NCI-H1105 (cell line): ENCODE data around the gene TMTC4.
"Not testable (repeated sequence)": the region's sequence is repeated elsewhere in the genome, so short reads cannot be mapped to it uniquely, and the experiment has no call there.

Experiments used
- DNase-seq: peaks from one replicate; lab custom pipeline; 2025; lab: John Stamatoyannopoulos, UW

The TMTC4 gene

GRCh38 chr13:100584896-100585295 lies 89.7 kb downstream of the TMTC4 start:
- DNase-seq = no peak

- no peak for DNase-seq
Observed at GRCh38 chr13:100581504-100581903, 93.1 kb downstream of the TMTC4 start.

GRCh38 chr13:100581030-100581429 lies 93.6 kb downstream of the TMTC4 start:
- DNase-seq = no peak

GRCh38 chr13:100580045-100580444 lies 94.5 kb downstream of the TMTC4 start:
- no peak for DNase-seq

- DNase-seq = not testable (repeated sequence)
Observed at GRCh38 chr13:100577239-100577638, 97.4 kb downstream of the TMTC4 start.

- peak; percentile 30 for DNase-seq
Observed at GRCh38 chr13:100573121-100573520, 101.5 kb downstream of the TMTC4 start.

GRCh38 chr13:100566543-100566942 lies 108.1 kb downstream of the TMTC4 start:
- no peak for DNase-seq

GRCh38 chr13:100565286-100565685 lies 109.3 kb downstream of the TMTC4 start:
- no peak for DNase-seq

- DNase-seq = no peak
Observed at GRCh38 chr13:100564444-100565223, 110.0 kb downstream of the TMTC4 start.

- DNase-seq = no peak
Observed at GRCh38 chr13:100563779-100564178, 110.8 kb downstream of the TMTC4 start.

GRCh38 chr13:100561599-100562204 lies 112.9 kb downstream of the TMTC4 start:
- DNase-seq = no peak

- no peak for DNase-seq
Observed at GRCh38 chr13:100561158-100561499, 113.5 kb downstream of the TMTC4 start.

- no peak for DNase-seq
Observed at GRCh38 chr13:100560498-100561157, 114.0 kb downstream of the TMTC4 start.

GRCh38 chr13:100559886-100560285 lies 114.7 kb downstream of the TMTC4 start:
- no peak for DNase-seq
